Pulmonary artery endothelial cell (primary cell): Measurements from ENCODE around the gene UNK. TPM values are rescaled to one million over a fixed set of nuclear protein-coding genes. Genes with fewer than 3 reads are reported as not detected.

Source experiments
- DNase-seq: peaks from one replicate; pipeline ENCODE4 v3.0.0-alpha.2; 2011; ENCODE audit warnings: low read depth, low spot score
- total RNA-seq: library from RNA; depleted of rRNA; stranded (reverse); fragments of >200 nt; gene quantifications from 2 replicates; pipeline ENCODE4 v1.2.3, GENCODE V29; 2014

UNK gene, protein sequence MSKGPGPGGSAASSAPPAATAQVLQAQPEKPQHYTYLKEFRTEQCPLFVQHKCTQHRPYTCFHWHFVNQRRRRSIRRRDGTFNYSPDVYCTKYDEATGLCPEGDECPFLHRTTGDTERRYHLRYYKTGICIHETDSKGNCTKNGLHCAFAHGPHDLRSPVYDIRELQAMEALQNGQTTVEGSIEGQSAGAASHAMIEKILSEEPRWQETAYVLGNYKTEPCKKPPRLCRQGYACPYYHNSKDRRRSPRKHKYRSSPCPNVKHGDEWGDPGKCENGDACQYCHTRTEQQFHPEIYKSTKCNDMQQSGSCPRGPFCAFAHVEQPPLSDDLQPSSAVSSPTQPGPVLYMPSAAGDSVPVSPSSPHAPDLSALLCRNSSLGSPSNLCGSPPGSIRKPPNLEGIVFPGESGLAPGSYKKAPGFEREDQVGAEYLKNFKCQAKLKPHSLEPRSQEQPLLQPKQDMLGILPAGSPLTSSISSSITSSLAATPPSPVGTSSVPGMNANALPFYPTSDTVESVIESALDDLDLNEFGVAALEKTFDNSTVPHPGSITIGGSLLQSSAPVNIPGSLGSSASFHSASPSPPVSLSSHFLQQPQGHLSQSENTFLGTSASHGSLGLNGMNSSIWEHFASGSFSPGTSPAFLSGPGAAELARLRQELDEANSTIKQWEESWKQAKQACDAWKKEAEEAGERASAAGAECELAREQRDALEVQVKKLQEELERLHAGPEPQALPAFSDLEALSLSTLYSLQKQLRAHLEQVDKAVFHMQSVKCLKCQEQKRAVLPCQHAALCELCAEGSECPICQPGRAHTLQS
- 7.6 and 10.2 TPM in 2 replicates for total RNA-seq

DNA sequence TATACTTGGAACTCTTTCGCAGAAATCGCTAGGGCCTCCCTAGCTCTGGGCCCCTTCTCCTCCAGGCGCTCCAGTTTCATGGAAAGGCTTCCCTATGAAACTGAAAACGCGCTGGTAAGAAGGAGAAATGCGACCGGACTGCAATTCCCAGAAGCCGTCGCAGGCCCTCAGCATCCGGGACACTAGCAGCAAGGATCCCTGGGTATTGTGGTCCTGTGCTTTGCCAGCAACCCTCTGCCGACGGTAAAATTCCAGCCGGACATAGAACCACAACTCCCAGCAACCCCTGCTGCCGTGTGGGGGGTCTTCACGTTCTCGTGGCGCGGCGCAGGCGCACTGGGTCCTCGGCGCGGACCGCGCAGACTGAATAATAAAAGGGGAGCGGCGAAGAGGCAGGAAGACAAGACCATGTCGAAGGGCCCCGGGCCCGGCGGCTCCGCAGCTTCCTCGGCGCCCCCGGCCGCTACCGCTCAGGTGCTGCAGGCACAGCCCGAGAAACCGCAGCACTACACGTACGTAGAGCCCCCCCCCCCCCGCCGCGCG, at the start of gene UNK:
Gene UNK, plus strand, starts transcription at position 334 of the 543 bp plus-strand sequence. Its CDS starts 75 bp downstream, at position 409.
- peak; percentile 99 for DNase-seq

DNA sequence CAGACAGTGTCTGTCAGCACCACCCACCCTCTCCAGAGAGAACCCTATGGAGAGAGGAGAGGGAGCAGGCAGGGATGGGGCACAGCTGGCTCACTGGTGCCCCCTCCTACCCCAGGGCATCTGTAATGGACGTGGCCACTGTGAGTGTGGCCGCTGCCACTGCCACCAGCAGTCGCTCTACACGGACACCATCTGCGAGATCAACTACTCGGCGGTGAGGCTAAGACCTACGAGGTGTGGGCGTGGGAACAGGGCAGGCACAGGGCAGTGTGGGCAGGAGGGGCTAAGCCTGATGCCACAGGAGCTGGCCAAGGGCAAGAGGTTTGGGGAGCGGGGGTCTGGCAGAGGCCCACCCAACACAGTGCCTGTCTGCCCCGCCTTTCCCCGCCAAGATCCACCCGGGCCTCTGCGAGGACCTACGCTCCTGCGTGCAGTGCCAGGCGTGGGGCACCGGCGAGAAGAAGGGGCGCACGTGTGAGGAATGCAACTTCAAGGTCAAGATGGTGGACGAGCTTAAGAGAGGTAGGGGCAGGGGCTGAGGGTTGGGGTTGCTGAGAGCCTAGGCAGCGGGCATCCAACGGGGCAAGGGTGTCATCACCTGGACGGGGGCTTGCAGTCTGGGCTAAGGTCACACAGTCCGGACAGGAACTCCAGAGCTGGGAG, 48.3 kb upstream of the UNK start:
- DNase-seq, result no peak

DNA sequence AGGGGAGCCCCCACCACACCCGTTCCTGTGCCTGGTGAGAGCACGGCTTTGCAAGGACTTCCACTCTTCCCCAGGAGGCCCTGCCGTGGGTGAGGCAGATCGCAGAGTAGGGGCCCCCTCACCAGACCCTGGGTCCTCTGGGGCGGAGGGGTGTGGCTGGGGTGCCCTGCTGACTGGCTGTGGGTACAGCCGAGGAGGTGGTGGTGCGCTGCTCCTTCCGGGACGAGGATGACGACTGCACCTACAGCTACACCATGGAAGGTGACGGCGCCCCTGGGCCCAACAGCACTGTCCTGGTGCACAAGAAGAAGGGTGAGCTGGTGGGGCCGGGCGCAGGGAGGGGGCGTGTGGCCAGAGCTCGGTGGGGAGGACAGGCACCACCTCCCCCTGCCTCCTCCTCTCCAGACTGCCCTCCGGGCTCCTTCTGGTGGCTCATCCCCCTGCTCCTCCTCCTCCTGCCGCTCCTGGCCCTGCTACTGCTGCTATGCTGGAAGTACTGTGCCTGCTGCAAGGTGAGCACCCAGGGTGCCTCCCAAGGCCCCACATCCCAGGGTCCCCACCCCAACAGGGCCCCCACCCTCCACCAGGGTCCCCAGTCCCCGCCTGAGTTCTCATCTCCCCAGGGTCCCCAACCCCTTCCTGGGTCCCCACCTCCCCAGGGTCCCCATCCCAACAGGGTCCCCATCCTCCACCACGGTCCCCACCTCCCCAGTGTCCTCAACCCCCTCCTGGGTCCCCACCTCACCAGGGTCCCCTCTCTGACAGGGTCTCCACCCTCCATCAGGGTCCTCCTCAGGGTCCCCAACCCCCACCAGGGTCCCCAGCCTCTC, 47.3 kb upstream of the UNK start:
- DNase-seq, result no peak

DNA sequence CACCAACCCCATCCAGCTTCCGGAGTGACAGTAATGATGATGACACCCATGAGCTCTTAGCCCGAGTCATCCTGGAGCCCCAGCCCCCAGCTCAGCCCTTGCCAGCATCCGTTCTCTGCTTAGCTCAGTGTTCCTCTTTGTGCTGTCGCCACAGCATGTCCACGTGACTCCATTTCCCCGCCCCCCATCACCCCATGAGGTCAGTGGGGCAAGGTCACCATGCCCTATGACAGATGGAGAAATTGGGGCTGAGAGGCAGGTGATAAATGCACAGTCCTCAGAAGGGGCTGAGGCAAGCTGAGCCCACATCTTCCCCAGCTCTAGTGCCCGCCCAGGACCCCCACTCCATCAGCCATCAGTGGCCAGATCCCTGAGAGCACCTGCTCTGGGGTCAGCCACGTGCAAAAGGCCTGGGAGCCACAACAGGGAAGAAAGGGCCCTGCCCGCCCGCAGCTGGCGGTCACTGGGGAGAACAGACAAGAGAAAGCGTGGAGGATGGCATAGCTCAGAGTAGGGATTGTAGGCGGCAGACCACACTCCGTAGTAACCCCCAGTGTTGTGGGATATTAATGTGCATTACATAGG, 46.3 kb upstream of the UNK start:
- DNase-seq, result no peak

- no peak for DNase-seq
Observed at GRCh38 chr17:75739174-75739573, 45.4 kb upstream of the UNK start.

DNA sequence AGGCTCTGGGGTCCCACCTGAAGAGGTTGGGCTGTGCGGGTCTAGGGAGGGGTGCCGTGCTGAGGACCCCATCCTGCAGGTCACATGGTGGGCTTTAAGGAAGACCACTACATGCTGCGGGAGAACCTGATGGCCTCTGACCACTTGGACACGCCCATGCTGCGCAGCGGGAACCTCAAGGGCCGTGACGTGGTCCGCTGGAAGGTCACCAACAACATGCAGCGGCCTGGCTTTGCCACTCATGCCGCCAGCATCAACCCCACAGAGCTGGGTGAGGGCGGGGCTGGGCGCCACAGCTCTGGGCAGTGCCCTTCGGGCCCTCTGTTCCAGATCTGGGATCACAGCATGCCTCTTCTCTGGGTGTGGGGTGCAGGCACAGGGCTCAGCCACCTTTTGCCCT, 44.8 kb upstream of the UNK start:
- DNase-seq, result no peak

DNA sequence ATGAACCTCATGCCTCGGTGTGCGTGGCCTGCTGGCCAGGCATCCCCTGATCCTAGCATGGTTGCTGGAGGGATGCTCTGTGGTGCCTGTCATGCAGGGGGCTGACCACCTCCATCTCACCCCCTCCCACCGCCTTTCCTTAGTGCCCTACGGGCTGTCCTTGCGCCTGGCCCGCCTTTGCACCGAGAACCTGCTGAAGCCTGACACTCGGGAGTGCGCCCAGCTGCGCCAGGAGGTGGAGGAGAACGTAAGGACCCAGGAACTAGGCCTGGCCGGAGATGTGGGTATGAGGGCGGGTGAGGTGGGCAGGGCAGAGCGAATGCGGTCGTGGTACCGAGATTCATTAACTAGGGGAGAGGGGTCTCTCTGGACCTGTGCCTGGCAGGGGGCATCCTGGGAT, 44.4 kb upstream of the UNK start:
- no peak for DNase-seq

DNA sequence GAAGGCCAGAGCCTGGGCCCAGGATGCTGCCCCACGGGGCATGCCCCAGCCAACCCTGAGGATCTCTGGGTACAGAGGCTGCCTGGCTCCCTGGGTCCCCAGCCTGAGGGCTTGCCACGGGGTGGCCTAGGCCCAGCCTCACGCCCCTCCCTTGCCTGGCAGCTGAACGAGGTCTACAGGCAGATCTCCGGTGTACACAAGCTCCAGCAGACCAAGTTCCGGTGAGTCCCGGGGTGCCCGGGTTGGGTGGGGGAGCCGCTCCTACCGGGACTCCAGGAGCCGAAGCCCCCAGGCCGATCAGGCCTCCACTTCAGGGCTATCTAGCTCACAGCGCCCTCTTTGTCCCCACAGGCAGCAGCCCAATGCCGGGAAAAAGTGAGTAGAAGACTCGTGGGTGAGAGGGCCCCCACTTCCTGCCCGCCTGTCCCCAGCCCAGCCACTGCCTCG, 44.0 kb upstream of the UNK start:
- DNase-seq, result no peak

- no peak for DNase-seq
Observed at GRCh38 chr17:75742337-75742736, 42.3 kb upstream of the UNK start.

DNA sequence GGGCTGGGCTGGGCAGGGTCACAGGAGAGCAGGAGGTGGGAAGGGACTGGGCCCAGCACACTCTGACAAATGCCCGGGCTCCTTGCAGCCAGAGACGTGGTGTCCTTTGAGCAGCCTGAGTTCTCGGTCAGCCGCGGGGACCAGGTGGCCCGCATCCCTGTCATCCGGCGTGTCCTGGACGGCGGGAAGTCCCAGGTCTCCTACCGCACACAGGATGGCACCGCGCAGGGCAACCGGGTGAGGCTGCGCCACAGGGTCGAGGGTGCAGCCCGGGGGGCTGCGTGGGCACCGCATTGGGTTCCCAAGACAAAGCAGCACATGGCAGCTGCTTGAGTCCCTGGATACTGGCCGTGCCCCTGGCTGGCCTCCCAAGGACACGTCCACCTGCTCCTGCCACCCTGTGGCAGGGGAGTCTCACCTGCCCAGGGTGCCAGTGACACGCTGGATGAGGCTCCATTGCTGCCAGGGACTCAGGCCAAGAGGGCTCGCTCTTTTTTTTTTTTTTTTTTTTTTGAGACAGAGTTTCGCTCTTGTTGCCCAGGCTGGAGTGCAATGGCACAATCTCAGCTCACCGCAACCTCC, 40.9 kb upstream of the UNK start:
- DNase-seq, result no peak

- DNase-seq, result no peak
Observed at GRCh38 chr17:75748706-75749105, 35.9 kb upstream of the UNK start.

GRCh38 chr17:75749545-75750389, 34.8 kb upstream of the UNK start:
- DNase-seq, result no peak

- DNase-seq, result no peak
Observed at GRCh38 chr17:75750661-75751423, 33.8 kb upstream of the UNK start.

DNA sequence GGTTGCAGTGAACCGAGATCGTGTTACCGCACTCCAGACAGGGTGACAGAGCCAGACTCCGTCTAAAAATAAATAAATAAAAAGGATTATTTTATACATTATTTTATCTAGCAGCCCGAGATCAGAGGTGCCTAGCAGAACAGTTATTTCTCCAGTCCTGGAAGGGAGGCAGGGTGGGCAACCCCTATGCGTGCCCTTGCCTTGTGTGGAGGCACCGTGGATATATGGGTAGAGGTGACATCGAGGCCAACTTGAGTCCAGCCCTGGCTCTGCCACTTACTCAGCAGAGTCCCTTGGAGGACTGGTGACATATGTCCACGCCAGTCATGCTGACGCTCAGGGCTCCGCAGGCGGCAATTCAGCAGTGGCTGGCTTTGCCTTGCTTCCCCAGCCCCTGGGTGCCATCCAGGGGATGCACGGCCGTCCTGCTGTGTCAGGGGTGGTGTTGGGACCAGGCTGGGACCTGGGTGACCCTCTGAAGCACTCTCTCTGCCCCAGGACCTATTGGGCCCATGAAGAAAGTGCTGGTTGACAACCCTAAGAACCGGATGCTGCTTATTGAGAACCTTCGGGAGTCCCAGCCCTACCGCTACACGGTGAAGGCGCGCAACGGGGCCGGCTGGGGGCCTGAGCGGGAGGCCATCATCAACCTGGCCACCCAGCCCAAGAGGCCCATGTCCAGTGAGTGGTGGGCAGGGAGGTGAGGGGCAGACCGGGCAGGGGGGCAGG, 32.8 kb upstream of the UNK start:
- no peak for DNase-seq

DNA sequence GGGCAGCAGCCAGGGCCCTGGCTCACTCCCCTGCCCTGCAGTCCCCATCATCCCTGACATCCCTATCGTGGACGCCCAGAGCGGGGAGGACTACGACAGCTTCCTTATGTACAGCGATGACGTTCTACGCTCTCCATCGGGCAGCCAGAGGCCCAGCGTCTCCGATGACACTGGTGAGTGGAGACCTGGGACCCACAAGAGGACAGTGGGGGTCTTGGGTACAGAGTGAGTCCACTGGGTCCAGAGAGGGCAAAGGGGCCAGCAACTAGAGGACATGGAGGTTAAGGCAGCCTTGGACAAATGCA, 32.2 kb upstream of the UNK start:
- no peak for DNase-seq

GRCh38 chr17:75752802-75753513, 31.6 kb upstream of the UNK start:
- no peak for DNase-seq
